B cell (primary cell): ENCODE data around the gene PRDM15. TPM values are rescaled to one million over a fixed set of nuclear protein-coding genes. Genes with fewer than 3 reads are reported as not detected.

Source experiments
- ATAC-seq: fragments of 200-7000 bp; cut with Tn5 transposase; one replicate; pipeline ENCODE4 v1.10.0; 2021; ENCODE audit warnings: low read depth, mild to moderate bottlenecking, moderate number of reproducible peaks, moderate library complexity
- CTCF ChIA-PET: fragments of 350-600 bp; sonication (Branson Sonifier 250); formaldehyde crosslinking; loops from one replicate; lab custom pipeline; 2021; ENCODE audit warnings: antibody characterized with exemption, inconsistent platforms; lab: Charles Lee
- POLR2A ChIA-PET: fragments of 350-600 bp; sonication (Branson Sonifier 250); formaldehyde crosslinking; loops from one replicate; lab custom pipeline; 2021; ENCODE audit warnings: antibody characterized with exemption; lab: Charles Lee
- DNase-seq: peaks from one replicate; pipeline ENCODE4 v3.0.0; 2013
- H2AFZ ChIP-seq: 2 replicates; pipeline ENCODE4 v1.6.1; 2012; ENCODE audit warnings: mild to moderate bottlenecking, low read depth, low read length; ENCODE audit not compliant: insufficient read depth, poor library complexity, severe bottlenecking
- H3K27ac ChIP-seq, 2 donors: 1 replicate in 1 of 2; 2 replicates in 1 of 2; pipeline ENCODE4 v1.5.1; 2012 to 2013; ENCODE audit warnings: low read length in 2 of 2, mild to moderate bottlenecking in 2 of 2, moderate library complexity in 1 of 2
- H3K27me3 ChIP-seq, 4 experiments: fragments of 200-600 bp in 1 of 4; sonication (generic) in 1 of 4; replicated peaks in 1 of 4; 1 replicate in 2 of 4; 2 replicates in 2 of 4; pipeline versions ENCODE4 v1.6.1 to v1.7.0; 2013 to 2016; ENCODE audit warnings: low read length in 3 of 4, mild to moderate bottlenecking in 2 of 4, mixed read lengths in 1 of 4, moderate library complexity in 1 of 4; ENCODE audit not compliant: insufficient read depth in 4 of 4, control insufficient read depth in 3 of 4; ENCODE audit errors: control extremely low read depth in 1 of 4
- H3K36me3 ChIP-seq, 2 experiments: replicated peaks in 1 of 2; 1 replicate in 1 of 2; 2 replicates in 1 of 2; pipeline versions ENCODE4 v1.6.1 to v1.7.1; 2013; ENCODE audit warnings: low read length in 1 of 2; ENCODE audit not compliant: insufficient read depth in 2 of 2, control insufficient read depth in 1 of 2; ENCODE audit errors: control extremely low read depth in 1 of 2, extremely low read depth in 1 of 2
- H3K4me1 ChIP-seq, 2 donors: fragments of 200-600 bp in 1 of 2; sonication (generic) in 1 of 2; 1 replicate in 1 of 2; 2 replicates in 1 of 2; pipeline versions ENCODE4 v1.5.1 to v1.6.1; 2013 to 2017; ENCODE audit warnings: low read length in 2 of 2; ENCODE audit not compliant: control insufficient read depth in 2 of 2, insufficient read depth in 2 of 2
- H3K4me2 ChIP-seq: replicated peaks from 2 replicates; pipeline ENCODE3; 2012; ENCODE audit warnings: mild to moderate bottlenecking, low read depth, low read length; ENCODE audit not compliant: poor library complexity, severe bottlenecking
- H3K4me3 ChIP-seq, 5 experiments: fragments of 200-600 bp in 1 of 5; sonication (generic) in 1 of 5; 1 replicate in 3 of 5; 2 replicates in 2 of 5; pipeline versions ENCODE4 v1.5.1 to v1.7.0; 2011 to 2016; ENCODE audit warnings: low read length in 4 of 5, mild to moderate bottlenecking in 4 of 5, low read depth in 2 of 5, control low read depth in 1 of 5, moderate library complexity in 1 of 5; ENCODE audit not compliant: insufficient read depth in 1 of 5; ENCODE audit errors: control extremely low read depth in 1 of 5, extremely low read depth in 1 of 5
- H3K79me2 ChIP-seq: fragments of 200-600 bp; sonication (generic); one replicate; pipeline ENCODE4 v1.6.0; 2016; ENCODE audit warnings: low read length; ENCODE audit not compliant: control insufficient read depth, insufficient read depth
- H3K9ac ChIP-seq: fragments of 200-600 bp; sonication (generic); 2 replicates; pipeline ENCODE4 v1.6.1; 2017; ENCODE audit warnings: mild to moderate bottlenecking, low read length, moderate library complexity
- H3K9me3 ChIP-seq, 3 donors: one replicate each; pipeline versions ENCODE4 v1.6.1 to v1.7.1; 2013; ENCODE audit warnings: low read length in 2 of 3; ENCODE audit not compliant: control insufficient read depth in 2 of 3, insufficient read depth in 1 of 3; ENCODE audit errors: control extremely low read depth in 1 of 3
- H4K20me1 ChIP-seq: 2 replicates; pipeline ENCODE4 v1.6.0; 2012; ENCODE audit warnings: mild to moderate bottlenecking, low read length; ENCODE audit not compliant: insufficient read depth, control insufficient read depth, poor library complexity, severe bottlenecking
- H3K27ac Mint-ChIP-seq: one replicate; pipeline ENCODE4 v1.8.0; 2021; ENCODE audit warnings: mixed read lengths
- H3K27me3 Mint-ChIP-seq: one replicate; pipeline ENCODE4 v1.8.0; 2021; ENCODE audit warnings: mixed read lengths
- H3K4me1 Mint-ChIP-seq: one replicate; pipeline ENCODE4 v1.8.0; 2021; ENCODE audit warnings: mixed read lengths
- H3K4me3 Mint-ChIP-seq: one replicate; pipeline ENCODE4 v1.8.0; 2021; ENCODE audit warnings: mixed read lengths
- H3K9me3 Mint-ChIP-seq: one replicate; pipeline ENCODE4 v1.8.0; 2022; ENCODE audit warnings: mixed read lengths; ENCODE audit not compliant: insufficient read depth
- CTCF ChIP-seq: fragments of 200-600 bp; IDR thresholded peaks from one replicate; pipeline ENCODE4 v1.8.0; 2022; ENCODE audit warnings: antibody characterized with exemption, mild to moderate bottlenecking
- EZH2 ChIP-seq: IDR thresholded peaks from 2 replicates; pipeline ENCODE4 v1.6.1; 2012; ENCODE audit warnings: borderline replicate concordance, low read depth, mild to moderate bottlenecking, moderate library complexity, low read length; ENCODE audit not compliant: insufficient read depth, poor library complexity, severe bottlenecking
- WGBS: methylation state at CpG from one replicate; pipeline ENCODE4 v1.1.5; 2013; ENCODE audit warnings: missing lambda C conversion rate; ENCODE audit not compliant: insufficient coverage; 5-methylcytosine and 5-hydroxymethylcytosine counted together
- intact Hi-C: fragments of 100-400 bp; cut with micrococcal nuclease; formaldehyde crosslinking; loops from one replicate; pipeline ENCODE4 v1.10.0; 2022
- polyA plus RNA-seq: library from polyadenylated mRNA; depleted of rRNA; stranded (reverse); fragments of >200 nt; gene quantifications from 2 replicates; pipeline ENCODE4 v1.2.3, GENCODE V29; 2012
- total RNA-seq, 2 donors: library from RNA; stranded (reverse); fragments of 120-200 nt in 1 of 2; gene quantifications; 1 replicate in 1 of 2; 2 replicates in 1 of 2; pipeline versions ENCODE4 v1.2.3 to v1.2.4, GENCODE V29; 2013 to 2022

The PRDM15 gene
- total and polyA plus RNA-seq, 2 donors (not counting 1 experiment from before 2014, with no cell fraction given), result 21.3 to 29.2 TPM

GRCh38 chr21:41824466-41825207, 54.5 kb downstream of the PRDM15 start:
- no peak for ATAC-seq
- no peak overlapping the region for H3K27ac ChIP-seq

More at GRCh38 chr21:41824466-41825207, 54.5 kb downstream of the PRDM15 start:
- Mint-ChIP-seq H3K4me3 (no peak overlapping the region), H3K9me3 (no peaks in the 10 kb centered on the region), H3K27me3 (no peaks in the 10 kb centered on the region), H3K27ac (no peak overlapping the region), H3K4me1 (no peaks in the 10 kb centered on the region)
- Histone ChIP-seq H3K4me1 (no peaks in the 10 kb centered on the region), H3K79me2 (no peaks in the 10 kb centered on the region), H3K36me3 (peaks cover 0 to 28% of the 10 kb centered on the region in 2 experiments), H3K9ac (no peak overlapping the region), H3K4me2 (no peak overlapping the region), H2AFZ (no peak overlapping the region), H4K20me1 (no peaks in the 10 kb centered on the region), H3K27me3 (no peaks in the 10 kb centered on the region), H3K9me3 (no peaks in the 10 kb centered on the region), H3K4me3 (no peak overlapping the region)
- CTCF ChIA-PET, result interaction anchor here (2.0 kb wide), 1 partner anchor 293 kb away, joined by 5 read pairs; no protein-coding TSS in a partner anchor
- 89% methylated on average over 21 of the region's 22 CpGs for WGBS
- TF ChIP-seq CTCF (no peak), EZH2 (no peak)
- intact Hi-C loops, result no loop called here
- DNase-seq, result no peak
- POLR2A ChIA-PET, result no interaction called here
